ENCODE results near the gene JOSD2. TPM values are rescaled to one million over a fixed set of nuclear protein-coding genes. Genes with fewer than 3 reads are reported as not detected.

The JOSD2 gene
- polyA plus RNA-seq, 2 donors = 39.4 to 54.5 TPM

DNA sequence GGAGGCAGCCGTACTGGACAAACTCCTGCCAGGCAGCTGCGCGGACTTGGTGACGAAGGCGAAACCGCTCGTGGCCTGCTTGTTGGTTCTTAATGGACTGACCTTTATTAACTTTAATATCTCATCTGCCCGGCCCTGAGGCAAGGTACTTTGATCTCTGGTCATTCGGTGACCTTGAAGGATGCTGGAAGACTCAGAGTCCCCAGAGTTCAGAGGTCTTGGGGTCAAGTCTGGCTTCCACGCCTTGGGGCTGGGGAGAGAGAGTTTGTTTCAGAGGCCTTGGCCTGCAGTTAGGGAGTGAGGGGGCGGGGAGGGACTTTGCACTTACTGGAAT, 44.3 kb downstream of the JOSD2 start:
- no peaks in the 10 kb centered on the region for H3K27me3 ChIP-seq (ENCODE audit: control insufficient read depth in 1 of 2, insufficient read depth in 2 of 2, low read length in 2 of 2)
- no peak overlapping the region for H3K27ac ChIP-seq (ENCODE audit: low read depth in 2 of 2, low read length in 1 of 2)
- peaks cover 0 to 2% of the 10 kb centered on the region in 2 donors for H3K4me1 ChIP-seq (ENCODE audit: control insufficient read depth in 2 of 2, insufficient read depth in 2 of 2, low read length in 1 of 2)
- H3K4me3 ChIP-seq (ENCODE audit: low read depth in 1 of 2, low read length in 2 of 2) = no peak overlapping the region
- H3K36me3 ChIP-seq (ENCODE audit: control insufficient read depth in 2 of 2, insufficient read depth in 2 of 2, low read length in 1 of 2) = no peaks in the 10 kb centered on the region
- H3K9me3 ChIP-seq (ENCODE audit: control insufficient read depth in 2 of 2, insufficient read depth in 1 of 2, low read depth in 1 of 2, low read length in 1 of 2) = no peaks in the 10 kb centered on the region
- 63 to 64% methylated on average over 11 of the region's 11 CpGs for WGBS, 2 donors

DNA sequence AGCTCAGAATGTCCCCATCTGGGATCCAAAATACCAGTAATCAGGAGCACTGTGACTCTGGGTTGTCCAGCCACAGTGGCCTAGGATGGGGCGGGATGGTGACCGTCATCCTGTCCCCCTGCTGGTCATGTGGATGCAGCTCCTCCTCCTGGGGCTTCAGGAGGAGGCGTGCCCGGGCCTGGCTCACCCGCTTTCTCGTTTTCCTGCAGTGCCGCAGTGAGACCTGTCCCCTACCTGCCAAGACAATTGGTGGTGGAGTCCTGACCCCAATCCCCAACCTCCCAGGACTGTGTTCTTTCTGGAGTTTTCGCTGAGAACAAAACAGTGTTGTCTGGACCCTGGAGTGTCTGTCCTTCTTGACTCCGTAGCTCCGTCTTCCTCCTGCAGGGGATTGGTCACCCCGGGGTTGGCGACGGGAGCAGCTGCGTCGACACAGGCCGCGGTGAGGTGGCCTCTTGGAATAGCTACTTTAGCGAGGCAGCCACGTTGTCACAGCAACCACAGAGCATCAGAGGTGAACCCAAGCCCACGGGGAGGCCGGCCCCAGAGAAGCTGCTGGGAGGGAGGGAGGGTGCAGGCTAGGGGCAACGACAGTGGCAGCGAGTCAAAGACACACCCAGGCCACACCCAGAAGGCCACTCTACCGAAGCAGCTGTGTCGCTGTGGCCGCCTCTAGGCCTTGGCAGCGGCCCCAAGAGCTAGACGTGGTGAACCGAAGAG, 44.8 kb downstream of the JOSD2 start:
- 42 to 44% methylated on average over 29 of the region's 29 CpGs for WGBS, 2 donors
- Histone ChIP-seq H3K4me3 (ENCODE audit: low read depth in 1 of 2, low read length in 2 of 2) (no peak overlapping the region), H3K36me3 (ENCODE audit: control insufficient read depth in 2 of 2, insufficient read depth in 2 of 2, low read length in 1 of 2) (no peaks in the 10 kb centered on the region), H3K9me3 (ENCODE audit: control insufficient read depth in 2 of 2, insufficient read depth in 1 of 2, low read depth in 1 of 2, low read length in 1 of 2) (no peaks in the 10 kb centered on the region), H3K27ac (ENCODE audit: low read depth in 2 of 2, low read length in 1 of 2) (no peak overlapping the region), H3K4me1 (ENCODE audit: control insufficient read depth in 2 of 2, insufficient read depth in 2 of 2, low read length in 1 of 2) (peaks cover 0 to 2% of the 10 kb centered on the region in 2 donors), H3K27me3 (ENCODE audit: control insufficient read depth in 1 of 2, insufficient read depth in 2 of 2, low read length in 2 of 2) (no peaks in the 10 kb centered on the region)

- no peak overlapping the region for H3K4me3 ChIP-seq (ENCODE audit: low read depth in 1 of 2, low read length in 2 of 2)
- no peaks in the 10 kb centered on the region for H3K36me3 ChIP-seq (ENCODE audit: control insufficient read depth in 2 of 2, insufficient read depth in 2 of 2, low read length in 1 of 2)
- H3K4me1 ChIP-seq (ENCODE audit: control insufficient read depth in 2 of 2, insufficient read depth in 2 of 2, low read length in 1 of 2) = peaks cover 0 to 2% of the 10 kb centered on the region in 2 donors
- H3K27me3 ChIP-seq (ENCODE audit: control insufficient read depth in 1 of 2, insufficient read depth in 2 of 2, low read length in 2 of 2) = no peaks in the 10 kb centered on the region
- 84 to 88% methylated on average over 13 of the region's 13 CpGs for WGBS, 2 donors
- no peaks in the 10 kb centered on the region for H3K9me3 ChIP-seq (ENCODE audit: control insufficient read depth in 2 of 2, insufficient read depth in 1 of 2, low read depth in 1 of 2, low read length in 1 of 2)
- H3K27ac ChIP-seq (ENCODE audit: low read depth in 2 of 2, low read length in 1 of 2) = no peak overlapping the region
These were observed 46.0 kb downstream of the JOSD2 start for GRCh38 chr19:50465000-50465399.

DNA sequence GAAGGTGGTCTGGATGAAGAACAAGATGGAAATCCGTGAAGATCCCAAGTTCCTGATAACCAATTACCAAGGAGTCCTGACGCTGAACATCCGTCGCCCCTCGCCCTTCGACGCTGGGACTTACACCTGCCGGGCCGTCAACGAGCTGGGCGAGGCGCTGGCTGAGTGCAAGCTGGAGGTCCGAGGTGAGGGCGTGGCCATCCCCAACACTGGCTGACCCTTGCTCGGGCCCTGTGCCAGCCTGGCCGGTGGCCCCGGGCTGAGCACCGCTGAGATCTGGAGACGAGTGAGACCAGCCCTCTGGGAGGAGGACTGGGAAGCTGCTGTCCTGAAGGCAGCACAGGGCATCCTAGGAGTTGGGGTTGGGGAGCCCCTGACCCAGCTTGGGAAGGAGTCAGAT, 46.6 kb downstream of the JOSD2 start:
- 66 to 75% methylated on average over 19 of the region's 19 CpGs for WGBS, 2 donors

GRCh38 chr19:50462970-50463369, 48.0 kb downstream of the JOSD2 start:
- Histone ChIP-seq H3K9me3 (ENCODE audit: control insufficient read depth in 2 of 2, insufficient read depth in 1 of 2, low read depth in 1 of 2, low read length in 1 of 2) (no peaks in the 10 kb centered on the region), H3K4me3 (ENCODE audit: low read depth in 1 of 2, low read length in 2 of 2) (no peak overlapping the region), H3K36me3 (ENCODE audit: control insufficient read depth in 2 of 2, insufficient read depth in 2 of 2, low read length in 1 of 2) (no peaks in the 10 kb centered on the region), H3K4me1 (ENCODE audit: control insufficient read depth in 2 of 2, insufficient read depth in 2 of 2, low read length in 1 of 2) (peaks cover 0 to 2% of the 10 kb centered on the region in 2 donors), H3K27me3 (ENCODE audit: control insufficient read depth in 1 of 2, insufficient read depth in 2 of 2, low read length in 2 of 2) (no peaks in the 10 kb centered on the region), H3K27ac (ENCODE audit: low read depth in 2 of 2, low read length in 1 of 2) (no peak overlapping the region)
- WGBS, 2 donors = 73 to 74% methylated on average over 7 of the region's 7 CpGs

More for the DNA sequence above, 46.6 kb downstream of the JOSD2 start:
- Histone ChIP-seq H3K36me3 (ENCODE audit: control insufficient read depth in 2 of 2, insufficient read depth in 2 of 2, low read length in 1 of 2) (no peaks in the 10 kb centered on the region), H3K4me1 (ENCODE audit: control insufficient read depth in 2 of 2, insufficient read depth in 2 of 2, low read length in 1 of 2) (peaks cover 0 to 2% of the 10 kb centered on the region in 2 donors), H3K27ac (ENCODE audit: low read depth in 2 of 2, low read length in 1 of 2) (no peak overlapping the region), H3K4me3 (ENCODE audit: low read depth in 1 of 2, low read length in 2 of 2) (no peak overlapping the region), H3K9me3 (ENCODE audit: control insufficient read depth in 2 of 2, insufficient read depth in 1 of 2, low read depth in 1 of 2, low read length in 1 of 2) (no peaks in the 10 kb centered on the region), H3K27me3 (ENCODE audit: control insufficient read depth in 1 of 2, insufficient read depth in 2 of 2, low read length in 2 of 2) (no peaks in the 10 kb centered on the region)

GRCh38 chr19:50461066-50461875, 49.7 kb downstream of the JOSD2 start:
- Histone ChIP-seq H3K27ac (ENCODE audit: low read depth in 2 of 2, low read length in 1 of 2) (no peak overlapping the region), H3K36me3 (ENCODE audit: control insufficient read depth in 2 of 2, insufficient read depth in 2 of 2, low read length in 1 of 2) (no peaks in the 10 kb centered on the region), H3K27me3 (ENCODE audit: control insufficient read depth in 1 of 2, insufficient read depth in 2 of 2, low read length in 2 of 2) (no peaks in the 10 kb centered on the region), H3K4me3 (ENCODE audit: low read depth in 1 of 2, low read length in 2 of 2) (no peak overlapping the region), H3K4me1 (ENCODE audit: control insufficient read depth in 2 of 2, insufficient read depth in 2 of 2, low read length in 1 of 2) (peaks cover 0 to 2% of the 10 kb centered on the region in 2 donors), H3K9me3 (ENCODE audit: control insufficient read depth in 2 of 2, insufficient read depth in 1 of 2, low read depth in 1 of 2, low read length in 1 of 2) (no peaks in the 10 kb centered on the region)
- WGBS, 2 donors = 25 to 29% methylated on average over 28 of the region's 28 CpGs

DNA sequence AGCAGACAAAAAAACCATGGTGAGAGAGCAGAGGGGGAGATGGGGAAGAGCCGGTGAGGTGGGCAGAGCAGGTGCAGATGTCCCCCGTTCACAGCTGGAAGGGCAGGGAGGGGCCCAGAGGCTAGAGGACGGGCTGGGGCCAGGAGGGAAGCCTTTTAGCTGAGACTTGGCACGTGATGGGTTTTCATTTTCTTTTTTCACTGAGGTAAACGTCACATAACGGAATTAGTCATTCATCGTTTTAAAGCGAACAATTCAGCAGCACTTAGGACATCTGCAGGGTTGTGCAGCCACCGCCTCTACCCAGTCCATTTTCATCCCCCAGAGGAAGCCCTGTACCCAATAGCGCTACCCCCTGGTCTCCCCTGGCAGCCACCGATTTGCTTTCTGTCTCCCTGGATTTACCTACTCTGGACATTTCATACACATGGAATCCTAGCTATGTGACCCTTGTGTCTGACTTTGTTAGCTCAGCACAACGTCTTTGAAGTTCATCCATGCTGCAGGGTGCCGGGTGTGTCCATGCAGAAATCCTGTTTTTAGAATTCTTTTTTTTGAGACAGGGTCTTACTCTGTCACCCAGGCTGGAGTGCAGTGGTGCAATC, 50.7 kb downstream of the JOSD2 start:
- 19 to 30% methylated on average over 13 of the region's 13 CpGs for WGBS, 2 donors

GRCh38 chr19:50459638-50460037, 51.4 kb downstream of the JOSD2 start:
- 44 to 53% methylated on average over 1 of the region's 1 CpG for WGBS, 2 donors
- H3K4me3 ChIP-seq (ENCODE audit: low read depth in 1 of 2, low read length in 2 of 2) = no peak overlapping the region
- no peaks in the 10 kb centered on the region for H3K36me3 ChIP-seq (ENCODE audit: control insufficient read depth in 2 of 2, insufficient read depth in 2 of 2, low read length in 1 of 2)
- no peaks in the 10 kb centered on the region for H3K9me3 ChIP-seq (ENCODE audit: control insufficient read depth in 2 of 2, insufficient read depth in 1 of 2, low read depth in 1 of 2, low read length in 1 of 2)
- no peaks in the 10 kb centered on the region for H3K27me3 ChIP-seq (ENCODE audit: control insufficient read depth in 1 of 2, insufficient read depth in 2 of 2, low read length in 2 of 2)
- H3K27ac ChIP-seq (ENCODE audit: low read depth in 2 of 2, low read length in 1 of 2) = no peak overlapping the region
- no peaks in the 10 kb centered on the region for H3K4me1 ChIP-seq (ENCODE audit: control insufficient read depth in 2 of 2, insufficient read depth in 2 of 2, low read length in 1 of 2)

More for the DNA sequence above, 50.7 kb downstream of the JOSD2 start:
- H3K4me3 ChIP-seq (ENCODE audit: low read depth in 1 of 2, low read length in 2 of 2) = no peak overlapping the region
- no peak overlapping the region for H3K27ac ChIP-seq (ENCODE audit: low read depth in 2 of 2, low read length in 1 of 2)
- H3K36me3 ChIP-seq (ENCODE audit: control insufficient read depth in 2 of 2, insufficient read depth in 2 of 2, low read length in 1 of 2) = no peaks in the 10 kb centered on the region
- no peaks in the 10 kb centered on the region for H3K4me1 ChIP-seq (ENCODE audit: control insufficient read depth in 2 of 2, insufficient read depth in 2 of 2, low read length in 1 of 2)
- H3K27me3 ChIP-seq (ENCODE audit: control insufficient read depth in 1 of 2, insufficient read depth in 2 of 2, low read length in 2 of 2) = no peaks in the 10 kb centered on the region
- H3K9me3 ChIP-seq (ENCODE audit: control insufficient read depth in 2 of 2, insufficient read depth in 1 of 2, low read depth in 1 of 2, low read length in 1 of 2) = no peaks in the 10 kb centered on the region

DNA sequence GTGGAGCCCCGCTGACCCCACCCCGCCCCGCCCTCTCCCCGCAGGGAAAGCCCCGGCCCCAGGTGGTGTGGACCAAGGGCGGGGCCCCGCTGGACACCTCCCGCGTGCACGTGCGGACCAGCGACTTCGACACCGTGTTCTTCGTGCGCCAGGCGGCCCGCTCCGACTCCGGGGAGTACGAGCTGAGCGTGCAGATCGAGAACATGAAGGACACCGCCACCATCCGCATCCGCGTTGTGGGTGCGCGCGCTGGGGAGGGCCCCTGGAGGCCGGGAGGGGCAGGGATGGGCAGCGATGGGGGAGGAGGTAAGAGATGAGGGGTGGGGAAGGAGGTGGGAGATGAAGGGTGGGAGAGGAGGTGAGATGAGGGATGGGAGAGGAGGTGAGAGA, 51.9 kb downstream of the JOSD2 start:
- no peak overlapping the region for H3K4me3 ChIP-seq (ENCODE audit: low read depth in 1 of 2, low read length in 2 of 2)
- 55 to 58% methylated on average over 32 of the region's 32 CpGs for WGBS, 2 donors
- no peaks in the 10 kb centered on the region for H3K9me3 ChIP-seq (ENCODE audit: control insufficient read depth in 2 of 2, insufficient read depth in 1 of 2, low read depth in 1 of 2, low read length in 1 of 2)
- no peaks in the 10 kb centered on the region for H3K36me3 ChIP-seq (ENCODE audit: control insufficient read depth in 2 of 2, insufficient read depth in 2 of 2, low read length in 1 of 2)
- no peaks in the 10 kb centered on the region for H3K4me1 ChIP-seq (ENCODE audit: control insufficient read depth in 2 of 2, insufficient read depth in 2 of 2, low read length in 1 of 2)
- H3K27ac ChIP-seq (ENCODE audit: low read depth in 2 of 2, low read length in 1 of 2) = no peak overlapping the region
- no peaks in the 10 kb centered on the region for H3K27me3 ChIP-seq (ENCODE audit: control insufficient read depth in 1 of 2, insufficient read depth in 2 of 2, low read length in 2 of 2)
